ENCODE data around the gene EIF4E1B.

Gene EIF4E1B, protein sequence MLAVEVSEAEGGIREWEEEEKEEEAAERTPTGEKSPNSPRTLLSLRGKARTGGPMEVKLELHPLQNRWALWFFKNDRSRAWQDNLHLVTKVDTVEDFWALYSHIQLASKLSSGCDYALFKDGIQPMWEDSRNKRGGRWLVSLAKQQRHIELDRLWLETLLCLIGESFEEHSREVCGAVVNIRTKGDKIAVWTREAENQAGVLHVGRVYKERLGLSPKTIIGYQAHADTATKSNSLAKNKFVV

DNA sequence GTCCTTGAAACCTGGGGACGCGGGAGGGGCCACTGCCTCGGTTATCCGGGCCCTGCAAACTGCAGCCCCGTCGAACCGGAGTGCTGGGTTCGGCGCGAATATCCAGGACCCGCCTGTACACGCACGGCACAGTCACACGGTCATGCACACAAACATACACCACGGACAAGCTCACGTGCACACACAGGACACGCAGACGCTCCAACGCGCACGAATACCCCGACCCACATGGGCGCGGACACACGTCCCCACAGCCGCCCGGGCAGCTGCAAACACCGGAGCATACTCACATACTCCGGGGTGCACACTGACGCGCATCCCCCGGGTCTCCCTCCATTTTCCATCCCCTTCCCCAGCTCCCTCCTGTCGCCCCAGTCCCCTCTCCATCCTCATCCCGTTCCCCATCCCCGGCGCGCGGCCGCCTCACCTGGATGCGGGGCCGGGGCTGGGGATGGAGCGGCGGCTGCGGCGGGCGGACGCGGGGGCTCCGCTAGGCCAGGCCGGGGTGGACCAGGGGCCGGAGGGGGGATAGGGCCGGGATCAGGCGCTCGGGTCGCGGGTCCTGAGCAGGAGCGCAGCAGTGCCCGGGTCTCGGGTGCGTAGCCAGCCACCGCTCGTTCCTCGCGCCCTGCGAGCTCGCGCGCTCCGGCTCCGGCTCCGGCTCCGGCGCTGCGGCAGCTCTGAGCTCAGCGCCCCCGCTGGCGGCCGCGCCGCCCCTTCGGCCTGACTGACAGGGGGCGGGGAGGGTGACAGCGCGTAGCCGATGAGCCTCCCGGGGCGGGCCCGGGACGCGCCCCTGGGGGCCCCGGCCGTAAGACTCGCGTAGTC lies at the start of gene EIF4E1B, which contains the start of gene SNCB:
TSS of gene EIF4E1B (plus strand) at position 823 of the 828 bp plus-strand sequence. CDS start 12,113 bp downstream, outside the sequence.
TSS of gene SNCB (minus strand) at position 682 of the 828 bp plus-strand sequence. CDS start 880 bp downstream, outside the sequence.
- POLR2A ChIA-PET (ENCODE audit: low non-redundant PET), result interaction anchor here (0.5 kb wide), 1 partner anchor 8 kb away, joined by 3 read pairs; no protein-coding TSS in a partner anchor
- TF ChIP-seq, protein P1, sequence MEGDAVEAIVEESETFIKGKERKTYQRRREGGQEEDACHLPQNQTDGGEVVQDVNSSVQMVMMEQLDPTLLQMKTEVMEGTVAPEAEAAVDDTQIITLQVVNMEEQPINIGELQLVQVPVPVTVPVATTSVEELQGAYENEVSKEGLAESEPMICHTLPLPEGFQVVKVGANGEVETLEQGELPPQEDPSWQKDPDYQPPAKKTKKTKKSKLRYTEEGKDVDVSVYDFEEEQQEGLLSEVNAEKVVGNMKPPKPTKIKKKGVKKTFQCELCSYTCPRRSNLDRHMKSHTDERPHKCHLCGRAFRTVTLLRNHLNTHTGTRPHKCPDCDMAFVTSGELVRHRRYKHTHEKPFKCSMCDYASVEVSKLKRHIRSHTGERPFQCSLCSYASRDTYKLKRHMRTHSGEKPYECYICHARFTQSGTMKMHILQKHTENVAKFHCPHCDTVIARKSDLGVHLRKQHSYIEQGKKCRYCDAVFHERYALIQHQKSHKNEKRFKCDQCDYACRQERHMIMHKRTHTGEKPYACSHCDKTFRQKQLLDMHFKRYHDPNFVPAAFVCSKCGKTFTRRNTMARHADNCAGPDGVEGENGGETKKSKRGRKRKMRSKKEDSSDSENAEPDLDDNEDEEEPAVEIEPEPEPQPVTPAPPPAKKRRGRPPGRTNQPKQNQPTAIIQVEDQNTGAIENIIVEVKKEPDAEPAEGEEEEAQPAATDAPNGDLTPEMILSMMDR (conservative IDR thresholded peaks at IDR 0.05; ENCODE audit: low read depth), result no peak
- CTCF ChIA-PET, result interaction anchor here (0.6 to 1.5 kb wide), 5 partner anchors 12 to 900 kb away, joined by 3 to 6 read pairs (median 3); no protein-coding TSS in a partner anchor

DNA sequence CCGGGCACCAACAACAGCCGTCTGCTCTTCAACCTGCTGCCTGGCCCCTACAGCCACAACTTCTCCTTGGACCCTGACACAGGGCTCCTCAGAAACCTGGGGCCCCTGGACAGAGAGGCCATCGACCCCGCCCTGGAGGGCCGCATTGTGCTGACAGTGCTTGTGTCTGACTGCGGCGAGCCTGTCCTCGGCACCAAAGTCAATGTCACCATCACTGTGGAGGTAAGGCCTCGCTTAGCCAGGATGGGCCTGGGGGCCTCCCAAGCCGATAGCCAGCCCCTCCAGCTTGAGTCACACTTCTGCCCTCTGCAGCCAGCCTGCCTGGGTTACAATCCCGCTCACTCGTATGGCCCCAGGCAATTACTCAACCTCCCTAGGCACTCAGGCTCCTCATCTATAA lies 49.1 kb upstream of the EIF4E1B start:
- CTCF ChIA-PET, result interaction anchor here (1.2 kb wide), 1 partner anchor 39 kb away, joined by 4 read pairs; no protein-coding TSS in a partner anchor
- H3K27ac ChIP-seq, result no peak overlapping the region
- TF ChIP-seq, protein P1 (conservative IDR thresholded peaks at IDR 0.05; ENCODE audit: low read depth), result no peak
- POLR2A ChIA-PET (ENCODE audit: low non-redundant PET), result no interaction called here
- DNase-seq (ENCODE audit: low spot score), result no peak

More for the DNA sequence above, at the start of gene EIF4E1B, which contains the start of gene SNCB:
- H3K27ac ChIP-seq, result no peak within 1 kb of the TSS
- peak; percentile 72 for DNase-seq (ENCODE audit: low spot score)

- TF ChIP-seq, protein P1 (conservative IDR thresholded peaks at IDR 0.05; ENCODE audit: low read depth), result no peak
- no peak overlapping the region for H3K27ac ChIP-seq
- DNase-seq (ENCODE audit: low spot score), result no peak
- CTCF ChIA-PET, result no interaction called here
- POLR2A ChIA-PET (ENCODE audit: low non-redundant PET), result no interaction called here
These were observed 47.4 kb upstream of the EIF4E1B start for GRCh38 chr5:176583076-176583475.

DNA sequence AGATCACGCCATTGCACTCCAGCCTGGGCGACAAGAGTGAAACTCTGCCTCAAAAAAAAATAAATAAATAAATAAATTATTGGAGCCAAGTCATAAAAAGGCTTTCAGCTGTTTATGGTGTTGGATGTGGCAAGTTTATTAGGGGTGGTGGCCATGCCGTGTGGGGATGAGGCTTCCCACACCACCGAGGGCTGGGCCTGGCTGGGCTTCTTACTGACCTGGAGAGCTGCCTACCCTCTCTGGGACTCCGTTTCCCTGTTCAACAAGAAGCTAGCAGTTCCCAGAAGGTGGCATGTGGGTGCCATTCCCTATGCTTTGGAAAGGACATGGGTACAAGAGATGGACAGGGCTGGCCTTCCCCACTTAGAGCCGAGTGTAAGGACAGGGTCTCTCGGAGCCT lies 43.1 kb upstream of the EIF4E1B start:
- TF ChIP-seq, protein P1 (conservative IDR thresholded peaks at IDR 0.05; ENCODE audit: low read depth), result no peak
- H3K27ac ChIP-seq, result no peak overlapping the region
- no peak for DNase-seq (ENCODE audit: low spot score)
- ChIA-PET CTCF (interaction anchor here (1.1 to 1.6 kb wide), 2 partner anchors 14 to 59 kb away, joined by 3 to 4 read pairs; no protein-coding TSS in a partner anchor), POLR2A (ENCODE audit: low non-redundant PET) (no interaction called here)

- TF ChIP-seq, protein P1 (conservative IDR thresholded peaks at IDR 0.05; ENCODE audit: low read depth), result no peak
- no peak for DNase-seq (ENCODE audit: low spot score)
- H3K27ac ChIP-seq, result no peak overlapping the region
- CTCF ChIA-PET, result interaction anchor here (1.1 kb wide), 1 partner anchor 15 kb away, joined by 3 read pairs; no protein-coding TSS in a partner anchor
- POLR2A ChIA-PET (ENCODE audit: low non-redundant PET), result no interaction called here
These were observed 42.2 kb upstream of the EIF4E1B start for GRCh38 chr5:176588297-176588696.

GRCh38 chr5:176589039-176589769 lies 41.3 kb upstream of the EIF4E1B start:
- POLR2A ChIA-PET (ENCODE audit: low non-redundant PET), result no interaction called here

More at GRCh38 chr5:176589039-176589769, 41.3 kb upstream of the EIF4E1B start:
- TF ChIP-seq, protein P1 (conservative IDR thresholded peaks at IDR 0.05; ENCODE audit: low read depth), result no peak
- DNase-seq (ENCODE audit: low spot score), result no peak
- no peak overlapping the region for H3K27ac ChIP-seq
- CTCF ChIA-PET, result interaction anchor here (1.6 kb wide), 1 partner anchor 72 kb away, joined by 11 read pairs; no protein-coding TSS in a partner anchor
